Left ventricle myocardium superior (tissue), 1 donor: ENCODE data around the gene RYR1. TPM values are rescaled to one million over a fixed set of nuclear protein-coding genes. Genes with fewer than 3 reads are reported as not detected.
"Not testable (repeated sequence)": the region's sequence is repeated elsewhere in the genome, so short reads cannot be mapped to it uniquely, and the experiment has no call there.

Source experiments
- ATAC-seq: fragments of 200-7000 bp; cut with Tn5 transposase; one replicate; pipeline ENCODE4 v1.9.1; 2020; ENCODE audit warnings: mild to moderate bottlenecking, moderate library complexity
- DNase-seq: peaks from one replicate; pipeline ENCODE4 v3.0.0-alpha.2; 2020
- intact Hi-C: fragments of 100-400 bp; cut with micrococcal nuclease; formaldehyde crosslinking; loops from one replicate; pipeline ENCODE4 v1.11.0; 2022
- total RNA-seq: library from RNA; stranded (reverse); fragmentation: NEBNext Ultra II Directional; extraction: Animal tissue kit (Norgen Biotek cat#: 25700); gene quantifications from one replicate; pipeline ENCODE4 v1.2.1, GENCODE V29; 2021
- donor health status: DM: no; HTN: yes; CAD: no; lungs with severe emphysema.

Gene RYR1
- total RNA-seq, 1 donor from 2014 or later, result 1.1 TPM

- ATAC-seq (no peak), DNase-seq (no peak)
- intact Hi-C loops, result no loop called here
Measured at GRCh38 chr19:38569368-38569983, 136.0 kb downstream of the RYR1 start.

GRCh38 chr19:38571682-38572081 is 138.2 kb downstream of the RYR1 start:
- DNase-seq, result no peak
- intact Hi-C loops, result no loop called here
- ATAC-seq, result no peak

- ATAC-seq, result no peak
- DNase-seq, result no peak
- intact Hi-C loops, result no loop called here
Measured at GRCh38 chr19:38577826-38578225, 144.3 kb downstream of the RYR1 start.

- DNase-seq, intact Hi-C loops, ATAC-seq: not testable (repeated sequence)
Measured at GRCh38 chr19:38579304-38579703, 145.8 kb downstream of the RYR1 start.

GRCh38 chr19:38580080-38580479 is 146.6 kb downstream of the RYR1 start:
- ATAC-seq, result no peak

GRCh38 chr19:38583219-38583984 is 149.9 kb downstream of the RYR1 start:
- DNase-seq (no peak), ATAC-seq (no peak)
- intact Hi-C loops, result no loop called here

More at GRCh38 chr19:38580080-38580479, 146.6 kb downstream of the RYR1 start:
- intact Hi-C loops, result no loop called here
- no peak for DNase-seq

GRCh38 chr19:38583985-38584305 is 150.5 kb downstream of the RYR1 start:
- ATAC-seq (no peak), DNase-seq (no peak)
- intact Hi-C loops, result no loop called here

- no peak for DNase-seq
- intact Hi-C loops, result no loop called here
- no peak for ATAC-seq
Measured at GRCh38 chr19:38587562-38587961, 154.1 kb downstream of the RYR1 start.

- intact Hi-C loops, result no loop called here
Measured at GRCh38 chr19:38588041-38588440, 154.6 kb downstream of the RYR1 start.

GRCh38 chr19:38592940-38593339 is 159.4 kb downstream of the RYR1 start:
- intact Hi-C loops, result no loop called here

More at GRCh38 chr19:38588041-38588440, 154.6 kb downstream of the RYR1 start:
- DNase-seq (no peak), ATAC-seq (no peak)

GRCh38 chr19:38596057-38596981 is 162.8 kb downstream of the RYR1 start:
- ATAC-seq (peak; percentile 45), DNase-seq (peak; percentile 52)
- intact Hi-C loops, result no loop called here

More at GRCh38 chr19:38592940-38593339, 159.4 kb downstream of the RYR1 start:
- ATAC-seq, result no peak
- no peak for DNase-seq

GRCh38 chr19:38597075-38597474 is 163.6 kb downstream of the RYR1 start:
- no peak for DNase-seq
- intact Hi-C loops, result no loop called here
- ATAC-seq, result no peak

- DNase-seq (no peak), ATAC-seq (no peak)
- intact Hi-C loops, result no loop called here
Measured at GRCh38 chr19:38599722-38600121, 166.2 kb downstream of the RYR1 start.

- intact Hi-C loops, DNase-seq, ATAC-seq: not testable (repeated sequence)
Measured at GRCh38 chr19:38602856-38603255, 169.4 kb downstream of the RYR1 start.

GRCh38 chr19:38606131-38606530 is 172.6 kb downstream of the RYR1 start:
- DNase-seq, result no peak
- no peak for ATAC-seq
- intact Hi-C loops, result no loop called here

GRCh38 chr19:38614289-38614688 is 180.8 kb downstream of the RYR1 start:
- ATAC-seq (no peak), DNase-seq (no peak)
- intact Hi-C loops, result no loop called here

GRCh38 chr19:38615007-38615581 is 181.6 kb downstream of the RYR1 start:
- ATAC-seq, result no peak
- intact Hi-C loops, result no loop called here

GRCh38 chr19:38616265-38616664 is 182.8 kb downstream of the RYR1 start:
- intact Hi-C loops, result no loop called here
- ATAC-seq, result no peak
- DNase-seq, result no peak

More at GRCh38 chr19:38615007-38615581, 181.6 kb downstream of the RYR1 start:
- no peak for DNase-seq

- ATAC-seq (no peak), DNase-seq (no peak)
- intact Hi-C loops, result no loop called here
Measured at GRCh38 chr19:38617283-38617763, 183.8 kb downstream of the RYR1 start.
